Mammary epithelial cell (primary cell): Measurements from ENCODE around the gene IFT81.

Experiments
- EZH2 ChIP-seq: IDR thresholded peaks from 2 replicates; pipeline ENCODE4 v1.6.1; 2012; ENCODE audit warnings: low read length, inconsistent platforms, borderline replicate concordance
- TF ChIP-seq, protein P1 (sequence below), 2 donors: IDR thresholded peaks in 1 of 2; conservative IDR thresholded peaks in 1 of 2; 2 replicates each; pipeline ENCODE4 v1.5.1; 2011 to 2012; ENCODE audit warnings: inconsistent platforms in 2 of 2, low read length in 2 of 2, mild to moderate bottlenecking in 2 of 2, control low read depth in 1 of 2, low read depth in 1 of 2; ENCODE audit not compliant: insufficient read depth in 1 of 2; ENCODE audit errors: extremely low read depth in 1 of 2

GRCh38 chr12:110249716-110250225 is 125.6 kb downstream of the IFT81 start:
- TF ChIP-seq, protein P1, sequence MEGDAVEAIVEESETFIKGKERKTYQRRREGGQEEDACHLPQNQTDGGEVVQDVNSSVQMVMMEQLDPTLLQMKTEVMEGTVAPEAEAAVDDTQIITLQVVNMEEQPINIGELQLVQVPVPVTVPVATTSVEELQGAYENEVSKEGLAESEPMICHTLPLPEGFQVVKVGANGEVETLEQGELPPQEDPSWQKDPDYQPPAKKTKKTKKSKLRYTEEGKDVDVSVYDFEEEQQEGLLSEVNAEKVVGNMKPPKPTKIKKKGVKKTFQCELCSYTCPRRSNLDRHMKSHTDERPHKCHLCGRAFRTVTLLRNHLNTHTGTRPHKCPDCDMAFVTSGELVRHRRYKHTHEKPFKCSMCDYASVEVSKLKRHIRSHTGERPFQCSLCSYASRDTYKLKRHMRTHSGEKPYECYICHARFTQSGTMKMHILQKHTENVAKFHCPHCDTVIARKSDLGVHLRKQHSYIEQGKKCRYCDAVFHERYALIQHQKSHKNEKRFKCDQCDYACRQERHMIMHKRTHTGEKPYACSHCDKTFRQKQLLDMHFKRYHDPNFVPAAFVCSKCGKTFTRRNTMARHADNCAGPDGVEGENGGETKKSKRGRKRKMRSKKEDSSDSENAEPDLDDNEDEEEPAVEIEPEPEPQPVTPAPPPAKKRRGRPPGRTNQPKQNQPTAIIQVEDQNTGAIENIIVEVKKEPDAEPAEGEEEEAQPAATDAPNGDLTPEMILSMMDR (conservative IDR thresholded peaks at IDR 0.05 in 1 of 2, IDR thresholded peaks at IDR 0.05 in 1 of 2; ENCODE audit: extremely low read depth in 1 of 2, insufficient read depth in 1 of 2, low read depth in 1 of 2, low read length in 2 of 2), result no peak
- no peak for TF ChIP-seq EZH2
